Suprapubic skin (tissue), 4 donors: Measurements from ENCODE around the gene ENTREP3.

Experiments
- POLR2A ChIP-seq, 2 donors: fragments of 450-650 bp; IDR thresholded peaks; one replicate each; pipeline ENCODE4 v1.6.1; 2017; ENCODE audit warnings: antibody characterized with exemption in 2 of 2, mild to moderate bottlenecking in 2 of 2, moderate library complexity in 2 of 2
- POLR2AphosphoS5 ChIP-seq, 3 donors: sonication (generic); formaldehyde crosslinking; IDR thresholded peaks; one replicate each; pipeline ENCODE4 v1.6.1; 2017; ENCODE audit warnings: antibody characterized with exemption in 3 of 3
- TF ChIP-seq, protein P1 (sequence below), 2 donors: fragments of 200-600 bp in 1 of 2; fragments of 450-650 bp in 1 of 2; sonication (generic) in 1 of 2; IDR thresholded peaks; one replicate each; pipeline ENCODE4 v1.5.1; 2016 to 2019; ENCODE audit warnings: antibody characterized with exemption in 2 of 2, mild to moderate bottlenecking in 1 of 2, moderate library complexity in 1 of 2

DNA sequence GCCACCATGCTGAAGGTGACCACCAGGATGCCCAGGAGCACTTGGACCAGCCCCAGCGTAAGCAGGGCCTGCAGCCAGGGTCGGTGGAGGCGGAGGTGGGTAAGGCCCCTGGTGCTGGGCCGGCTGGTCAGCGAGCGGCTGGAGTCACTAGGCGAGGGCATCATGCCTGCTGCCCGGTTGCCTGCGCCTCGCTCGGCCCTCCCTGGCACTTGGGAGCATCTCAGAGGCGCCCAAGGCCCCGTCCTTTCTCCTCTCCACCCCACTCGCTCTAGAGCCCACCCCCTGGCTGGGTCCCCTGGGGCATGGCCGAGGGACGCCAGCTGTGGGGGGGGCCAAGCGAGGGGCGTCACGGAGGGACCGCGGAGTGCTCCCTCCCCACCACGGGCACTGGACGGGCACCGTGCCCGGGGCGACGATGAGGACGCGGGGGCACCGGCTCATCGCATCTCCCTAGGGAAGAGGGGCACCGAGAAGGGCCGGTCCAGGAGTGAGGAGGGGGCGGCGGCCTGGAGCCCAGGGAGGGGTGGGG is 505 bp downstream of the ENTREP3 start:
- TF ChIP-seq, protein P1, sequence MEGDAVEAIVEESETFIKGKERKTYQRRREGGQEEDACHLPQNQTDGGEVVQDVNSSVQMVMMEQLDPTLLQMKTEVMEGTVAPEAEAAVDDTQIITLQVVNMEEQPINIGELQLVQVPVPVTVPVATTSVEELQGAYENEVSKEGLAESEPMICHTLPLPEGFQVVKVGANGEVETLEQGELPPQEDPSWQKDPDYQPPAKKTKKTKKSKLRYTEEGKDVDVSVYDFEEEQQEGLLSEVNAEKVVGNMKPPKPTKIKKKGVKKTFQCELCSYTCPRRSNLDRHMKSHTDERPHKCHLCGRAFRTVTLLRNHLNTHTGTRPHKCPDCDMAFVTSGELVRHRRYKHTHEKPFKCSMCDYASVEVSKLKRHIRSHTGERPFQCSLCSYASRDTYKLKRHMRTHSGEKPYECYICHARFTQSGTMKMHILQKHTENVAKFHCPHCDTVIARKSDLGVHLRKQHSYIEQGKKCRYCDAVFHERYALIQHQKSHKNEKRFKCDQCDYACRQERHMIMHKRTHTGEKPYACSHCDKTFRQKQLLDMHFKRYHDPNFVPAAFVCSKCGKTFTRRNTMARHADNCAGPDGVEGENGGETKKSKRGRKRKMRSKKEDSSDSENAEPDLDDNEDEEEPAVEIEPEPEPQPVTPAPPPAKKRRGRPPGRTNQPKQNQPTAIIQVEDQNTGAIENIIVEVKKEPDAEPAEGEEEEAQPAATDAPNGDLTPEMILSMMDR (IDR thresholded peaks at IDR 0.05): no peak
- TF ChIP-seq POLR2A (IDR thresholded peaks at IDR 0.05) (no peak), POLR2AphosphoS5 (IDR thresholded peaks at IDR 0.05) (no peak)
